Uterus (tissue), 2 donors: ENCODE results near the gene DBNDD2.

Source experiments
- CTCF ChIP-seq, 4 experiments: fragments of 200-600 bp in 2 of 4; fragments of 450-650 bp in 2 of 4; sonication (generic) in 2 of 4; IDR thresholded peaks; one replicate each; pipeline ENCODE4 v1.5.1; 2016 to 2019; ENCODE audit warnings: antibody characterized with exemption in 4 of 4, mild to moderate bottlenecking in 2 of 4, moderate library complexity in 1 of 4
- POLR2A ChIP-seq, 2 donors: fragments of 450-650 bp; IDR thresholded peaks; one replicate each; pipeline ENCODE4 v1.6.1; 2016; ENCODE audit warnings: antibody characterized with exemption in 2 of 2, mild to moderate bottlenecking in 1 of 2, moderate library complexity in 1 of 2

- TF ChIP-seq CTCF (IDR thresholded peaks at IDR 0.05): no peak
- TF ChIP-seq POLR2A (IDR thresholded peaks at IDR 0.05): no peak
Measured at GRCh38 chr20:45363611-45364492, 44.2 kb upstream of the DBNDD2 start.
